Uterus (tissue), 4 donors: Measurements from ENCODE around the gene CDH22. TPM values are rescaled to one million over a fixed set of nuclear protein-coding genes. Genes with fewer than 3 reads are reported as not detected.

Source experiments
- DNase-seq, 2 donors: peaks; one replicate each; pipeline ENCODE4 v3.0.0-alpha.2; 2019 to 2020
- H3K27ac ChIP-seq, 2 donors: fragments of 200-600 bp; sonication (generic); 1 replicate in 1 of 2; 2 replicates in 1 of 2; pipeline ENCODE4 v1.5.1; 2016 to 2018
- H3K27me3 ChIP-seq, 2 donors: fragments of 200-600 bp; sonication (generic); one replicate each; pipeline ENCODE4 v1.5.1; 2018 to 2019; ENCODE audit warnings: control low read depth in 1 of 2
- H3K36me3 ChIP-seq, 2 donors: fragments of 200-600 bp; sonication (generic); one replicate each; pipeline ENCODE4 v1.5.1; 2019; ENCODE audit warnings: control low read depth in 1 of 2
- H3K4me1 ChIP-seq, 2 donors: fragments of 200-600 bp; sonication (generic); one replicate each; pipeline ENCODE4 v1.5.1; 2018 to 2019; ENCODE audit warnings: control low read depth in 1 of 2
- H3K4me3 ChIP-seq, 2 donors: fragments of 200-600 bp; sonication (generic); 1 replicate in 1 of 2; 2 replicates in 1 of 2; pipeline ENCODE4 v1.5.1; 2018 to 2019; ENCODE audit warnings: mild to moderate bottlenecking in 1 of 2
- H3K9me3 ChIP-seq, 2 donors: fragments of 200-600 bp; sonication (generic); one replicate each; pipeline ENCODE4 v1.5.1; 2019; ENCODE audit warnings: control low read depth in 1 of 2
- POLR2A ChIP-seq, 2 donors: fragments of 450-650 bp; IDR thresholded peaks; one replicate each; pipeline ENCODE4 v1.6.1; 2016; ENCODE audit warnings: antibody characterized with exemption in 2 of 2, mild to moderate bottlenecking in 1 of 2, moderate library complexity in 1 of 2
- intact Hi-C: fragments of 100-400 bp; cut with DNase I; formaldehyde crosslinking; loops from one replicate; pipeline ENCODE4 v1.15.1; 2023; ENCODE audit warnings: low total_unique reads
- total RNA-seq, 4 donors: library from RNA; depleted of rRNA in 3 of 4; stranded (reverse); fragments of >200 nt in 3 of 4; gene quantifications; one replicate each; pipeline versions ENCODE4 v1.1.0 to v1.2.4, GENCODE V29; 2014 to 2023
- TF ChIP-seq, protein P1 (sequence below), 4 experiments: fragments of 200-600 bp in 2 of 4; fragments of 450-650 bp in 2 of 4; sonication (generic) in 2 of 4; IDR thresholded peaks; one replicate each; pipeline ENCODE4 v1.5.1; 2016 to 2019; ENCODE audit warnings: antibody characterized with exemption in 4 of 4, mild to moderate bottlenecking in 2 of 4, moderate library complexity in 1 of 4
- donor health status: DM: yes; HTN: yes; CAD: no.

CDH22 gene
- total RNA-seq, 4 donors from 2014 or later = 0.48 to 0.49 TPM; not detected in 2

- intact Hi-C loops = no loop called here
- H3K27me3 ChIP-seq = peaks cover 16 to 60% of the 10 kb centered on the region in 2 donors
Observed at GRCh38 chr20:46309945-46310344, 1.6 kb upstream of the CDH22 start.

DNA sequence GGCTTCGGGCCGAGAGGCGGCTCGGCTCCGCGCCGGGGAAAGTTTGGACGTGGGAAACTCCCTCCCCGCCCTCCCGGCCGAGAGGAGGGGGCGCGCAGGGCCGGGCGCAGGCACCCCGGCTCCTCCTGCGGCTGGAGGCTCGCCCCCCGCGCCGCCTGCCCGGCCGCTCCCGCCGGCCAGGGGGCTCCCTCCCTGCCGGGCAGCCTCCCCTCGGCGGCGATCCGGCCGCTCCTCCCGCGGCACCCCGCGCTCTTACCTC, 370 bp downstream of the CDH22 start:
- Histone ChIP-seq H3K4me1 (peaks cover 0 to 16% of the 10 kb centered on the region in 2 donors), H3K4me3 (peak overlapping the region in 1 of 2 donors; percentile 32), H3K27me3 (peaks cover 13 to 43% of the 10 kb centered on the region in 2 donors), H3K36me3 (no peaks in the 10 kb centered on the region), H3K27ac (no peak overlapping the region), H3K9me3 (no peaks in the 10 kb centered on the region)
- intact Hi-C loops = no loop called here
- DNase-seq = no peak
- TF ChIP-seq, protein P1, sequence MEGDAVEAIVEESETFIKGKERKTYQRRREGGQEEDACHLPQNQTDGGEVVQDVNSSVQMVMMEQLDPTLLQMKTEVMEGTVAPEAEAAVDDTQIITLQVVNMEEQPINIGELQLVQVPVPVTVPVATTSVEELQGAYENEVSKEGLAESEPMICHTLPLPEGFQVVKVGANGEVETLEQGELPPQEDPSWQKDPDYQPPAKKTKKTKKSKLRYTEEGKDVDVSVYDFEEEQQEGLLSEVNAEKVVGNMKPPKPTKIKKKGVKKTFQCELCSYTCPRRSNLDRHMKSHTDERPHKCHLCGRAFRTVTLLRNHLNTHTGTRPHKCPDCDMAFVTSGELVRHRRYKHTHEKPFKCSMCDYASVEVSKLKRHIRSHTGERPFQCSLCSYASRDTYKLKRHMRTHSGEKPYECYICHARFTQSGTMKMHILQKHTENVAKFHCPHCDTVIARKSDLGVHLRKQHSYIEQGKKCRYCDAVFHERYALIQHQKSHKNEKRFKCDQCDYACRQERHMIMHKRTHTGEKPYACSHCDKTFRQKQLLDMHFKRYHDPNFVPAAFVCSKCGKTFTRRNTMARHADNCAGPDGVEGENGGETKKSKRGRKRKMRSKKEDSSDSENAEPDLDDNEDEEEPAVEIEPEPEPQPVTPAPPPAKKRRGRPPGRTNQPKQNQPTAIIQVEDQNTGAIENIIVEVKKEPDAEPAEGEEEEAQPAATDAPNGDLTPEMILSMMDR (IDR thresholded peaks at IDR 0.05) = no peak
- TF ChIP-seq POLR2A (IDR thresholded peaks at IDR 0.05) = no peak

More at GRCh38 chr20:46309945-46310344, 1.6 kb upstream of the CDH22 start:
- Histone ChIP-seq H3K27ac (no peak overlapping the region), H3K4me3 (no peak overlapping the region), H3K9me3 (no peaks in the 10 kb centered on the region), H3K4me1 (peaks cover 0 to 16% of the 10 kb centered on the region in 2 donors), H3K36me3 (no peaks in the 10 kb centered on the region)
- DNase-seq = no peak
- TF ChIP-seq, protein P1 (IDR thresholded peaks at IDR 0.05) = no peak
- no peak for TF ChIP-seq POLR2A (IDR thresholded peaks at IDR 0.05)

GRCh38 chr20:46307139-46307998, 929 bp downstream of the CDH22 start:
- no peaks in the 10 kb centered on the region for H3K36me3 ChIP-seq
- intact Hi-C loops = no loop called here
- no peaks in the 10 kb centered on the region for H3K9me3 ChIP-seq
- no peak for TF ChIP-seq POLR2A (IDR thresholded peaks at IDR 0.05)
- TF ChIP-seq, protein P1 (IDR thresholded peaks at IDR 0.05) = peak; percentile 29 to 56 (median 41)
- H3K27me3 ChIP-seq = peaks cover 7 to 40% of the 10 kb centered on the region in 2 donors
- H3K4me3 ChIP-seq = peak overlapping the region in 1 of 2 donors; percentile 32
- peak in 1 of 2 donors; percentile 19 for DNase-seq
- no peak overlapping the region for H3K27ac ChIP-seq
- H3K4me1 ChIP-seq = peaks cover 0 to 11% of the 10 kb centered on the region in 2 donors

- DNase-seq = no peak
- intact Hi-C loops = no loop called here
- TF ChIP-seq, protein P1 (IDR thresholded peaks at IDR 0.05) = no peak
- TF ChIP-seq POLR2A (IDR thresholded peaks at IDR 0.05) = no peak
- no peak overlapping the region for H3K27ac ChIP-seq
- no peaks in the 10 kb centered on the region for H3K36me3 ChIP-seq
- peaks cover 0 to 11% of the 10 kb centered on the region in 2 donors for H3K4me1 ChIP-seq
- H3K27me3 ChIP-seq = peaks cover 7 to 41% of the 10 kb centered on the region in 2 donors
- H3K9me3 ChIP-seq = no peaks in the 10 kb centered on the region
- no peak overlapping the region for H3K4me3 ChIP-seq
Observed at GRCh38 chr20:46306743-46307138, 1.6 kb downstream of the CDH22 start.

DNA sequence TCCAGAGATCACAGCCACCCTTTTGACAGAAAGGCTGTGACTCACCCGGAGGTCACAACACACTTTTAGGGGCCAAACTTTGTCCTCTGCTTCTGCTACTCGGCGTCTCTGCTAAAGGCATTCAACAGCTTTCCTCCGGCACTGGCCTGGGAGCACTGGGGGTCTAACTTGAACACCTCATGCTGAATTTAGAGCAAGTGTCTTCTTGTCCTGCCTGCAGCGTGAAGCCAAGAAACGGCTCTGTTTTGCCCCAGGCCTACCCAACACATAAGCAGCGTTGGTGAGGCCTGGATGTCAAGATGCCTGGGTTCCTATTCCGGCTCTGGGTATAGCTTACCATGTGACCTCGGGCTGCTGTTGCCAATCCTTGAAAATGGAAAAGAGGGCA, 2.3 kb downstream of the CDH22 start:
- intact Hi-C loops = no loop called here

More for the DNA sequence above, 2.3 kb downstream of the CDH22 start:
- Histone ChIP-seq H3K4me3 (no peak overlapping the region), H3K27ac (no peak overlapping the region), H3K27me3 (peaks cover 7 to 38% of the 10 kb centered on the region in 2 donors), H3K4me1 (peaks cover 0 to 11% of the 10 kb centered on the region in 2 donors), H3K36me3 (no peaks in the 10 kb centered on the region), H3K9me3 (no peaks in the 10 kb centered on the region)
- no peak for DNase-seq
- TF ChIP-seq, protein P1 (IDR thresholded peaks at IDR 0.05) = no peak
- no peak for TF ChIP-seq POLR2A (IDR thresholded peaks at IDR 0.05)
